A549 (cell line): Measurements from ENCODE around the gene EXOC1. TPM values are rescaled to one million over a fixed set of nuclear protein-coding genes. Genes with fewer than 3 reads are reported as not detected.

ENCODE experiments used
- ATAC-seq, 2 experiments: fragments of 200-7000 bp in 1 of 2; fragments of >200 bp in 1 of 2; cut with Nextera tagmentation in 1 of 2; cut with Tn5 transposase in 1 of 2; 3 replicates each; pipeline versions ENCODE4 v1.8.0 to v1.9.1; 2018 to 2020; ENCODE audit warnings: mild to moderate bottlenecking in 1 of 2, moderate library complexity in 1 of 2
- CTCF ChIA-PET: fragments of 300-600 bp; sonication (Branson Sonifier 250); formaldehyde crosslinking; extraction: SDS; loops from one replicate; lab custom pipeline; 2021; ENCODE audit warnings: antibody characterized with exemption, inconsistent platforms; lab: Yijun Ruan, JAX
- POLR2A ChIA-PET: fragments of 350-600 bp; formaldehyde crosslinking; extraction: SDS; loops from one replicate; lab custom pipeline; 2021; ENCODE audit warnings: antibody characterized with exemption, inconsistent platforms; lab: Yijun Ruan, JAX
- DNase-seq, 2 experiments: peaks; one replicate each; pipeline versions ENCODE4 v3.0.0 to v3.0.0-alpha.2; 2011 to 2016; ENCODE audit warnings: low read depth in 1 of 2, low spot score in 1 of 2
- FAIRE-seq: peaks from 2 replicates; lab custom pipeline; 2011; peaks lifted over from hg19 to GRCh38; lab: Jason Lieb, UNC
- H3K27ac ChIP-seq, 2 experiments: fragments of >200 bp; sonication (Bioruptor Twin); formaldehyde crosslinking; 3 replicates each; pipeline ENCODE4 v1.5.1; 2016 to 2017
- H3K4me1 ChIP-seq: fragments of >200 bp; sonication (Bioruptor Twin); formaldehyde crosslinking; 3 replicates; pipeline ENCODE4 v1.6.1; 2016
- H3K4me2 ChIP-seq: fragments of >200 bp; sonication (Bioruptor Twin); formaldehyde crosslinking; 3 replicates; pipeline ENCODE4 v1.6.1; 2016
- H3K4me3 ChIP-seq: fragments of >200 bp; sonication (Bioruptor Twin); formaldehyde crosslinking; 3 replicates; pipeline ENCODE4 v1.5.1; 2016
- H3K9me3 ChIP-seq: fragments of >200 bp; sonication (Bioruptor Twin); formaldehyde crosslinking; 3 replicates; pipeline ENCODE4 v1.6.1; 2016
- CBX2 ChIP-seq: fragments of 200-600 bp; sonication (generic); IDR thresholded peaks from 2 replicates; pipeline ENCODE4 v1.6.1; 2016; ENCODE audit warnings: low read depth, mild to moderate bottlenecking, borderline replicate concordance
- CHD4 ChIP-seq: fragments of 200-600 bp; sonication (generic); IDR thresholded peaks from 2 replicates; pipeline ENCODE4 v1.6.1; 2016; ENCODE audit warnings: antibody characterized with exemption, mild to moderate bottlenecking, borderline replicate concordance
- EHF ChIP-seq: fragments of 250-450 bp; sonication (Bioruptor Pico); IDR thresholded peaks from 2 replicates; pipeline ENCODE4 v1.5.0; 2020; ENCODE audit warnings: mild to moderate bottlenecking
- FOSB ChIP-seq: fragments of 250-450 bp; sonication (Bioruptor Pico); IDR thresholded peaks from 2 replicates; pipeline ENCODE4 v1.5.0; 2020; ENCODE audit warnings: mild to moderate bottlenecking, moderate library complexity
- GATA3 ChIP-seq: IDR thresholded peaks from 2 replicates; pipeline ENCODE4 v1.6.1; 2012; ENCODE audit warnings: borderline replicate concordance
- KDM5A ChIP-seq: fragments of 200-600 bp; sonication (generic); IDR thresholded peaks from 2 replicates; pipeline ENCODE4 v1.6.1; 2016; ENCODE audit warnings: antibody characterized with exemption, mild to moderate bottlenecking
- MAZ ChIP-seq: fragments of 150-350 bp; IDR thresholded peaks from 2 replicates; pipeline ENCODE4 v1.6.1; 2014; ENCODE audit warnings: antibody characterized with exemption, low read depth, low read length, borderline replicate concordance
- PBX3 ChIP-seq: IDR thresholded peaks from 2 replicates; pipeline ENCODE4 v1.6.1; 2012
- PHF8 ChIP-seq: fragments of 200-600 bp; sonication (generic); IDR thresholded peaks from 2 replicates; pipeline ENCODE4 v1.6.1; 2016; ENCODE audit warnings: low read depth, mild to moderate bottlenecking, antibody characterized with exemption, moderate library complexity, borderline replicate concordance
- RAD21 ChIP-seq, 2 experiments: fragments of >200 bp in 1 of 2; sonication (Bioruptor Twin) in 1 of 2; formaldehyde crosslinking in 1 of 2; IDR thresholded peaks in 1 of 2; conservative IDR thresholded peaks in 1 of 2; 2 replicates in 1 of 2; 3 replicates in 1 of 2; pipeline ENCODE4 v1.6.1; 2012 to 2018; ENCODE audit warnings: inconsistent platforms in 1 of 2
- RCOR1 ChIP-seq: fragments of 150-350 bp; IDR thresholded peaks from 2 replicates; pipeline ENCODE4 v1.6.1; 2014; ENCODE audit warnings: antibody characterized with exemption, low read length, low read depth
- SMC3 ChIP-seq: fragments of >200 bp; sonication (Bioruptor Twin); formaldehyde crosslinking; IDR thresholded peaks from 3 replicates; pipeline ENCODE4 v1.6.1; 2018; ENCODE audit warnings: inconsistent platforms
- TP53 ChIP-seq: fragments of 250-450 bp; sonication (Bioruptor Pico); IDR thresholded peaks from 2 replicates; pipeline ENCODE4 v1.5.0; 2021; ENCODE audit warnings: mild to moderate bottlenecking, moderate library complexity
- ZSCAN20 ChIP-seq: fragments of 250-450 bp; sonication (Bioruptor Pico); IDR thresholded peaks from 2 replicates; pipeline ENCODE4 v1.8.0; 2022; ENCODE audit warnings: mild to moderate bottlenecking, moderate library complexity
- WGBS: methylation state at CpG from one replicate; pipeline ENCODE4 v1.1.6; 2017; ENCODE audit errors: missing lambda C conversion rate; 5-methylcytosine and 5-hydroxymethylcytosine counted together
- polyA plus RNA-seq, 4 experiments: library from polyadenylated mRNA; depleted of rRNA in 3 of 4; stranded (reverse); fragments of >200 nt; fragmentation: RNase III in 1 of 4; extraction: RNeasy Plus Mini Kit Qiagen cat#74134 plus additional on column Dnase treatment in 1 of 4; gene quantifications; 2 replicates in 3 of 4; 3 replicates in 1 of 4; pipeline ENCODE4 v1.2.3, GENCODE V29; 2011 to 2017
- TF ChIP-seq, protein P1 (sequence below): fragments of 250-450 bp; sonication (Bioruptor Pico); IDR thresholded peaks from 2 replicates; pipeline ENCODE4 v1.5.0; 2020; ENCODE audit warnings: low read depth, mild to moderate bottlenecking, moderate library complexity
- TF ChIP-seq, protein P2 (sequence below): fragments of 150-350 bp; IDR thresholded peaks from 2 replicates; pipeline ENCODE4 v1.6.1; 2014; ENCODE audit warnings: low read depth, mild to moderate bottlenecking, low read length

EXOC1 gene
- polyA plus RNA-seq, 2 of the 4 experiments (the other 2 are of a cell fraction): 12.8 to 22.4 TPM

DNA sequence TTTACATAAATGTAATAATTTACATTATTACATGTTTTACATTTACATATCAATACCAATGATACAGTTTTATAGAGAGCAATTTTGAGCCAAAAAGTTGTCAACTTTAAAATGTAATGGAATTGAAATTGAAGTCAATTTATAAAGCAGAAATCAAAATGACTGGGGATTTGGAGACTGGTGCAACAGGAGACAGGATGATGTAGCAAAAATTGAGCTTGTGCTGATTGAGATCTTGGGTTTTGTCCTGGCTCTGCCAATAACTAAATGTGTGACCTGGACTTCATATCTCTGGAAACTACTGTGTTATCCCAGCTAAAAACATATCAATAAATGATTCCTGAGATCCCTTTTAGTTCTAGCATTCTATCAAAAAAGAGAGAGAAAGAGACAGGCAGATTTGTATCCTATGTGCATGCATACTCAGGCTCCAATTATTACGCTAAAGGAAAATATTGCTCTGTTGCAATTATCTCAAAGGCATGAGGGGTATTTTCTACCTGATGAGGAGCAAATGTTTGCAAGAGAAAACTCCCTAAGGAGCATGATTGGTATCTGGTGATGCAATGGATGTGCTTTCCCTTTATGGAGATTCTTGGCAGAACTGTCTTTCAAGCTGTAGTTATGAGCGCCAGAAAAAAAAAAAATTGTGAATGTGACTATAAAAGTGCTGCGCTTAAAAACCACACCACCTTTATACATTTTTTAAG, 19.2 kb upstream of the EXOC1 start (continued):
- TF ChIP-seq SMC3 (no peak), CHD4 (no peak)
- TF ChIP-seq, all 56 proteins: peak for 0

- Histone ChIP-seq H3K9me3 (no peaks in the 10 kb centered on the region; the same call in 2 of the 3 replicates), H3K4me2 (no peak overlapping the region), H3K4me1 (no peaks in the 10 kb centered on the region), H3K27ac (no peak overlapping the region), H3K4me3 (no peak overlapping the region)
- FAIRE-seq (no peak), ATAC-seq (no peak), DNase-seq (no peak)
- ChIA-PET POLR2A (no interaction called here), CTCF (no interaction called here)
- WGBS: 4% methylated on average over 1 of the region's 1 CpG
- no peak for TF ChIP-seq TP53 (CRISPR knock-in tag)
- TF ChIP-seq PBX3: no peak
- no peak for TF ChIP-seq EHF (CRISPR knock-in tag)
- TF ChIP-seq GATA3: no peak
- no peak for TF ChIP-seq MAZ
- TF ChIP-seq, protein P1, sequence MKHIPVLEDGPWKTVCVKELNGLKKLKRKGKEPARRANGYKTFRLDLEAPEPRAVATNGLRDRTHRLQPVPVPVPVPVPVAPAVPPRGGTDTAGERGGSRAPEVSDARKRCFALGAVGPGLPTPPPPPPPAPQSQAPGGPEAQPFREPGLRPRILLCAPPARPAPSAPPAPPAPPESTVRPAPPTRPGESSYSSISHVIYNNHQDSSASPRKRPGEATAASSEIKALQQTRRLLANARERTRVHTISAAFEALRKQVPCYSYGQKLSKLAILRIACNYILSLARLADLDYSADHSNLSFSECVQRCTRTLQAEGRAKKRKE: no peak
- TF ChIP-seq FOSB (CRISPR knock-in tag): no peak
- no peak for TF ChIP-seq SMC3
- TF ChIP-seq CBX2: no peak
- TF ChIP-seq RCOR1: no peak
Measured at GRCh38 chr4:55837903-55838302, 15.5 kb upstream of the EXOC1 start.

DNA sequence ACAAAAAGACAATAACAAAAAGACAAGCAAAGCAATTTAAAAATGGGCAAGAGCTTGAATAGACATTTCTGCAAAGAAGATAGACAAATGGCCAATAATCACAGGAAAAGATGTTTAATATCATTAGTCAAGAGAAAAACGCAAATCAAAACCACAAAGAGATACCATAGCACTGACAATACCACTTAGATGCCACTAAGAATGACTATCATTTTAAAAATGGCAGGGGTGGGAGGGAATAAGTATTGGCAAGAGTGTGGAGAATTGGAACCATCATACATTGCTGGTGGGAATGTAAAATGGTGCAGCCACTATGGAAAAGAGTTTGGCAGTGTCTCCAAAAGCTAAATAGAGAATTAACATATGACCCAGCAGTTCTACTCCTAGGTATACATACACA, 15.1 kb upstream of the EXOC1 start:
- no peak for ATAC-seq
- H3K4me2 ChIP-seq: no peak overlapping the region
- no peak overlapping the region for H3K27ac ChIP-seq
- TF ChIP-seq KDM5A (no peak), PHF8 (no peak), FOSB (CRISPR knock-in tag) (no peak), GATA3 (no peak)
- TF ChIP-seq, protein P2, sequence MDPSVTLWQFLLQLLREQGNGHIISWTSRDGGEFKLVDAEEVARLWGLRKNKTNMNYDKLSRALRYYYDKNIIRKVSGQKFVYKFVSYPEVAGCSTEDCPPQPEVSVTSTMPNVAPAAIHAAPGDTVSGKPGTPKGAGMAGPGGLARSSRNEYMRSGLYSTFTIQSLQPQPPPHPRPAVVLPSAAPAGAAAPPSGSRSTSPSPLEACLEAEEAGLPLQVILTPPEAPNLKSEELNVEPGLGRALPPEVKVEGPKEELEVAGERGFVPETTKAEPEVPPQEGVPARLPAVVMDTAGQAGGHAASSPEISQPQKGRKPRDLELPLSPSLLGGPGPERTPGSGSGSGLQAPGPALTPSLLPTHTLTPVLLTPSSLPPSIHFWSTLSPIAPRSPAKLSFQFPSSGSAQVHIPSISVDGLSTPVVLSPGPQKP: no peak
- TF ChIP-seq, all 56 proteins: peak for 0
- ChIA-PET CTCF (no interaction called here), POLR2A (no interaction called here)
- Histone ChIP-seq H3K4me1 (no peaks in the 10 kb centered on the region), H3K4me3 (no peak overlapping the region), H3K9me3 (no peaks in the 10 kb centered on the region; the same call in 2 of the 3 replicates)
- FAIRE-seq: no peak
- no peak for DNase-seq
- 0% methylated on average over 1 of the region's 1 CpG for WGBS

- Histone ChIP-seq H3K27ac (no peak overlapping the region), H3K4me3 (no peak overlapping the region), H3K9me3 (no peaks in the 10 kb centered on the region; the same call in 2 of the 3 replicates), H3K4me1 (no peaks in the 10 kb centered on the region), H3K4me2 (no peak overlapping the region)
- no peak for FAIRE-seq
- DNase-seq: no peak
- ChIA-PET CTCF (no interaction called here), POLR2A (no interaction called here)
- no peak for ATAC-seq
- TF ChIP-seq ZSCAN20: no peak
- TF ChIP-seq RAD21 (conservative IDR thresholded peaks at IDR 0.05 in 1 of 2, IDR thresholded peaks at IDR 0.05 in 1 of 2): no peak
- no peak for TF ChIP-seq SMC3
- TF ChIP-seq, protein P1: no peak
Measured at GRCh38 chr4:55838952-55839351, 14.5 kb upstream of the EXOC1 start.
